HG02759 (cell line): ENCODE results near the gene FJX1.
"Not testable (repeated sequence)": the region's sequence is repeated elsewhere in the genome, so short reads cannot be mapped to it uniquely, and the experiment has no call there.

Source experiments
- ATAC-seq: cut with Tn5 transposase; IDR thresholded peaks from one replicate; pipeline ENCODE4 v1.9.1; 2021; ENCODE audit warnings: mild to moderate bottlenecking, moderate library complexity; ENCODE audit not compliant: unreplicated experiment

Gene FJX1

DNA sequence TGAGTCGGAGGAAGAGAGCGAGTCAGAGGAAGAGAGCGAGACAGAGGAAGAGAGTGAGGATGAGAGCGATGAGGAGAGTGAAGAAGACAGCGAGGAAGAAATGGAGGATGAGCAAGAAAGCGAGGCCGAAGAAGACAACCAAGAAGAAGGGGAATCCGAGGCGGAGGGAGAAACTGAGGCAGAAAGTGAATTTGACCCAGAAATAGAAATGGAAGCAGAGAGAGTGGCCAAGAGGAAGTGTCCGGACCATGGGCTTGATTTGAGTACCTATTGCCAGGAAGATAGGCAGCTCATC lies 45.1 kb downstream of the FJX1 start:
- ATAC-seq = no peak

DNA sequence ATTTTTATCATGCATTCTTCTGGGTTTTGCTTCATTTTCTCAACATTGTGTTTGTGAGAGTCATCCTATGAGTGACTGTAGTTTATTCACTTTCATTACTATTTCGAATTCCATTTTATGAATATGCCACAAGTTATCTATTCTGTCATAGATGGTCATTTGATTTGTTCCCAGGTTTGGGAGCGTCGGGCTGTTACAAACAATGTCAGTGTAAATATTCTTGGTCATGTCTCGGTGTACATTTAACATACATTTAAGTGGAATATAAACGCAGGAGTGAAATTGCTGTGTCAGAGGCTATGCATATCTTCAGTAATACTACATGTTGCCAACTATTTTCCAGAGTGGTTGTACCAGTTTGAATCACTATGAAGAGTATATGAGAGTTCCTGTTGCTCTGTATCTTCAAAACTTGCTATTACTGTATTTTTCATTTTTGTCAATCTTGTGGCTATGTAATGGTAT lies 46.7 kb downstream of the FJX1 start:
- no peak for ATAC-seq

DNA sequence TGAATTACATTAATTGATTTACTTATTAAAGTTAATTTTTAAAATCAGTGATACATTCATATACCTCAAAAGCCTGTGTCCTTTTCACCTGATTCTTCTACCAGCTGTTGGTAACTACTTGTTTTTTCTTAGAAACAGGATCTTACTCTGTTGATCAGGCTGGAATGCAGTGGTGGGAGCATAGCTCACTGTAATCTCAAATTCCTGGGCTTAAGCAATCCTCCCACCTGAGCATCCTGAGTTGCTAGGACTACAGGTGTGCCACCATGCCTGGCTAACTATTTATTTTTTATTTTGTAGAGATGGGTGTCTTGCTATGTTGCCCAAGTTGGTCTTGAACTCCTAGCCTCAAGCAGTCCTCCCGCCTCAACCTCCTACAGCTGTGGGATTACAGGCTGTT lies 49.0 kb downstream of the FJX1 start:
- no peak for ATAC-seq

DNA sequence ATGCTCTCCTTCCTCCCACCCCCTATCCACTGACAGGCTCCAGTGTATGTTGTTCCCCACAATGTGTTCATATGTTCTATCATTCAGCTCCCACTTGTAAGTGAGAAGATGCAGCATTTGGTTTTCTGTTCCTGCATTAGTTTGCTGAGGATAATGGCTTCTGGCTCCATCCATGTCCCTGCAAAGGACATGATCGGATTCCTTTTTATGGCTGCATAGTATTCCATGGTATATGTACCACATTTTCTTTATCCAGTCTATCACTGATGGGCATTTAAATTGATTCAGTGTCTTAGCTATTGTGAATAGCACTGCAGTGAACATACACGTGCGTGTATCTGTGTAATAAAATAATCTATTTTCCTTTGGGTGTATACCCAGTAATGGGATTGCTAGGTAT lies 50.1 kb downstream of the FJX1 start:
- not testable (repeated sequence) for ATAC-seq
